ENCODE results near the gene LEKR1.

Gene LEKR1

GRCh38 chr3:157086775-157087174, 260.6 kb downstream of the LEKR1 start:
- H3K4me3 Mint-ChIP-seq: no peak overlapping the region
- H3K27ac Mint-ChIP-seq: peak overlapping the region; percentile 41
- no peaks in the 10 kb centered on the region for H3K36me3 Mint-ChIP-seq

GRCh38 chr3:157087373-157087772, 261.2 kb downstream of the LEKR1 start:
- Mint-ChIP-seq H3K9me3 (ENCODE audit: low read depth) (no peaks in the 10 kb centered on the region), H3K4me1 (ENCODE audit: low read depth) (peaks cover 24% of the 10 kb centered on the region), H3K4me3 (no peak overlapping the region), H3K36me3 (no peaks in the 10 kb centered on the region), H3K27ac (no peak overlapping the region), H3K27me3 (peaks cover 2% of the 10 kb centered on the region)

More at GRCh38 chr3:157086775-157087174, 260.6 kb downstream of the LEKR1 start:
- peaks cover 2% of the 10 kb centered on the region for H3K27me3 Mint-ChIP-seq
- peaks cover 29% of the 10 kb centered on the region for H3K4me1 Mint-ChIP-seq (ENCODE audit: low read depth)
- H3K9me3 Mint-ChIP-seq (ENCODE audit: low read depth): no peaks in the 10 kb centered on the region

- no peaks in the 10 kb centered on the region for H3K9me3 Mint-ChIP-seq (ENCODE audit: low read depth)
- peaks cover 2% of the 10 kb centered on the region for H3K27me3 Mint-ChIP-seq
- no peaks in the 10 kb centered on the region for H3K36me3 Mint-ChIP-seq
- H3K4me3 Mint-ChIP-seq: peak overlapping the region; percentile 85
- H3K4me1 Mint-ChIP-seq (ENCODE audit: low read depth): peaks cover 24% of the 10 kb centered on the region
- H3K27ac Mint-ChIP-seq: peak overlapping the region; percentile 92
These were observed 261.8 kb downstream of the LEKR1 start for GRCh38 chr3:157087780-157088600.

DNA sequence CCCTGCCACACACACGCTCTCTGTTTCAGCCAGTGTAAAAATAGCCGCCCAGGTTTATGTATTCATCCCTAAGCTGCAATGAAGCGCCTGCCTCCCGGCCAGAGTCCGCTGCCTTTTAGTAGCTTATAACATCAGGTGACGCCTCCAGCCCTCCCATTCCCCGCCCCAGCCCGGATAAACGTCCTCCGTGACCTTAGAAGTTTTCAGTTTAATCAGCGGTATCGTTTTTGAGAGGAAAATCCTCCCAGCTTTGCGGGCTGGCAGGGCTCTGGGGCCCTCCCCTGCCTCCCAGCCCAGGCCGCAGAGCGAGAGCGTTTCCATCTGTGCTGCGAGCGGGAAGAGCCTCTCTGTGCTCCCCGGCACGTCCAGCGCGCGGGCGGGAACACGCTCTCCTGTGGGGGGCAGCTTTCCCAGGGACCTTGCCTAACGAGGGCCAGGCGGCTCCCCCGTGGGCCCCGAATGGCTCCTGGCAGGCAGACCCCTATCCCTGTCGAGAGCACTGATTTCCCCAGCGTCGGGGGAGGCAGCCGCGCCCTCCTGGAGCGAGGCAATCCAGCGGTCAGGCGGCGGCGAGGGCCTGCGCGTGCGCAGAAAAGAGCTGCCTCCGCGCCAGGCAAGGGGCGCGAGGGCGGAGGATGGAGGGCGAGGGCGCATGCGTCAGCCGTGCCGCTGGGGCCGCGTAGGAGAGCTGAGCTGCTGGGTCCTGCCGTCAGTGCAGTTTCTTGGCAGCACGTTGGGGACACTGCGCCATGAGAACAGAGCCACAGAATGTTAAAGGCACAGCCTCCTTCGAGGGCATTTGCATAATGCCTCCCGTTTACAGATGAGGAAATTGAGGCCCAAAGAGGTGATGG, 262.7 kb downstream of the LEKR1 start:
- Mint-ChIP-seq H3K27me3 (peaks cover 2% of the 10 kb centered on the region), H3K4me1 (ENCODE audit: low read depth) (peaks cover 25% of the 10 kb centered on the region), H3K36me3 (peaks cover 3% of the 10 kb centered on the region), H3K27ac (peak overlapping the region; percentile 92), H3K9me3 (ENCODE audit: low read depth) (no peaks in the 10 kb centered on the region), H3K4me3 (peak overlapping the region; percentile 85)

GRCh38 chr3:157089455-157090221, 263.5 kb downstream of the LEKR1 start:
- peak overlapping the region; percentile 85 for H3K4me3 Mint-ChIP-seq
- H3K27me3 Mint-ChIP-seq: peaks cover 2% of the 10 kb centered on the region
- H3K4me1 Mint-ChIP-seq (ENCODE audit: low read depth): peaks cover 25% of the 10 kb centered on the region
- H3K27ac Mint-ChIP-seq: peak overlapping the region; percentile 92
- H3K9me3 Mint-ChIP-seq (ENCODE audit: low read depth): no peaks in the 10 kb centered on the region
- H3K36me3 Mint-ChIP-seq: peaks cover 3% of the 10 kb centered on the region

- Mint-ChIP-seq H3K4me1 (ENCODE audit: low read depth) (peaks cover 25% of the 10 kb centered on the region), H3K27me3 (peaks cover 2% of the 10 kb centered on the region), H3K4me3 (no peak overlapping the region), H3K36me3 (peaks cover 3% of the 10 kb centered on the region), H3K27ac (no peak overlapping the region), H3K9me3 (ENCODE audit: low read depth) (no peaks in the 10 kb centered on the region)
These were observed 265.1 kb downstream of the LEKR1 start for GRCh38 chr3:157091083-157091833.

GRCh38 chr3:157092230-157092629, 266.1 kb downstream of the LEKR1 start:
- peaks cover 2% of the 10 kb centered on the region for H3K27me3 Mint-ChIP-seq
- peaks cover 3% of the 10 kb centered on the region for H3K36me3 Mint-ChIP-seq
- H3K9me3 Mint-ChIP-seq (ENCODE audit: low read depth): no peaks in the 10 kb centered on the region
- no peak overlapping the region for H3K4me3 Mint-ChIP-seq
- H3K4me1 Mint-ChIP-seq (ENCODE audit: low read depth): peaks cover 25% of the 10 kb centered on the region
- H3K27ac Mint-ChIP-seq: no peak overlapping the region

- Mint-ChIP-seq H3K27ac (no peak overlapping the region), H3K4me3 (no peak overlapping the region), H3K36me3 (peaks cover 3% of the 10 kb centered on the region), H3K27me3 (no peaks in the 10 kb centered on the region), H3K9me3 (ENCODE audit: low read depth) (no peaks in the 10 kb centered on the region), H3K4me1 (ENCODE audit: low read depth) (peaks cover 22% of the 10 kb centered on the region)
These were observed 266.9 kb downstream of the LEKR1 start for GRCh38 chr3:157093096-157093495.

DNA sequence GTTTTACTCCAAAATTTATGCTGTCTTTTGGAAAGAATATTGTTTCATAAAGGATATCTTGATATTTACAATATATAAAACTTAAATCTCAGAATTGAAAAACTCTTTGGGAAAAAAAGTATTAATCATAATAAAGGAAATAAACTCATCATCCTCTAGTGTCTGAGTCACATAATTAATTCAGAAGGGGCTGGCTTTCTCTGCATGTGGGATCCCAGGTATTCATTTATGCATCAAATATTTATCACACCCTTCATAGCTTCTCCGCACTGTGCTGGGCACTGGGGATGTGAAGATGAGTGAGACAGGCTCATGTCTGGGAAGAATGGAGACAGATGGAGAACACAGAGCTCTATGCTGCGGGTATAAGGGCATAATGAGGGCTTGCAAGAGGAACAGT, 268.1 kb downstream of the LEKR1 start:
- H3K27me3 Mint-ChIP-seq: no peaks in the 10 kb centered on the region
- no peak overlapping the region for H3K4me3 Mint-ChIP-seq
- H3K4me1 Mint-ChIP-seq (ENCODE audit: low read depth): peaks cover 14% of the 10 kb centered on the region
- peaks cover 3% of the 10 kb centered on the region for H3K36me3 Mint-ChIP-seq
- H3K27ac Mint-ChIP-seq: no peak overlapping the region
- H3K9me3 Mint-ChIP-seq (ENCODE audit: low read depth): no peaks in the 10 kb centered on the region

GRCh38 chr3:157094751-157095480, 268.8 kb downstream of the LEKR1 start:
- Mint-ChIP-seq H3K27me3 (no peaks in the 10 kb centered on the region), H3K36me3 (peaks cover 3% of the 10 kb centered on the region), H3K9me3 (ENCODE audit: low read depth) (no peaks in the 10 kb centered on the region), H3K27ac (no peak overlapping the region), H3K4me1 (ENCODE audit: low read depth) (peaks cover 7% of the 10 kb centered on the region), H3K4me3 (no peak overlapping the region)

Measured in activated naive CD8-positive, alpha-beta T cell (primary cell).